Activated T-cell treated with anti-CD3 and anti-CD28 coated beads, Interleukin-2, amount 50 U/mL, for 48 hours (primary cell): ENCODE measurements around the gene ZC3H12D.
"Not testable (repeated sequence)": the region's sequence is repeated elsewhere in the genome, so short reads cannot be mapped to it uniquely, and the experiment has no call there.

Experiments
- DNase-seq, 2 experiments: peaks; one replicate each; pipeline ENCODE4 v3.0.0-alpha.2; 2020

The ZC3H12D gene

DNA sequence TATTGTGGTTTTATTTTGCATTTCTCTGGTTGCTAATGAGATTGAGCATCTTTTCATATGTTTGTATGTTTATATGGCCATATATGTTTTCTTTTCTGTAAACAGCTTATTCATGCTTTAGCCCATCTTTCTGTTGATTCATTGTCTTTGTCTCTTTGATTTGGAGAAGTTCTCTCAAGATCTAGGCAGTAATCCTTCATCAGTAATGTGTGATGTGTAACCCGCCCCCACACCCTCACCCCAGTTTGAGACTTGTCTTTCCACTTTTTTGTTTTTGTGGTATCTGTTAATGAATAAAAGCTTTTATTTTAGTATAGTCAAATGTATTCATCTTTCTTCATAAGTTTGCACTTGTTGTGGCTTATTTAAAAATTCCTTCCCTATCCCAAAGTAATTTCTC, 26.0 kb downstream of the ZC3H12D start:
- DNase-seq: no peak

DNA sequence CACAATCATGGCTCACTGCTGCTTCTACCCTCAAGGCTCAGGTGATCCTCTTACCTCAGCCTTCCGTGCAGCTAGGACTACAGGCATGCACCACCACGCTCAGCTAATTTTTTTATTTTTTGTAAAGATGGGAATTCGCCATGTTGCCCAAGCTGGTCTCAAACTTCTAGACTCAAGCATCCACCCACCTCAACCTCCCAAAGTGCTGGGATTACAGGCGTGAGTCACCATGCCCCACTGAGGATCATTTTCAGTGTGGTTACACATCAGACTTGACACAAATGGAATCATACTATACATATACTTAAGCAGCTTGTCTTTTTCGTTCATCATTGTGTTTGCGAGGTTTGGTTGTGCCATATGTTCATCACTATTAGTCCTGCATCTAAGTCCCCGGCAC, 26.6 kb downstream of the ZC3H12D start:
- no peak for DNase-seq

GRCh38 chr6:149457316-149457884, 27.4 kb downstream of the ZC3H12D start:
- no peak for DNase-seq

- DNase-seq: no peak
Measured at GRCh38 chr6:149456311-149457021, 28.3 kb downstream of the ZC3H12D start.

- no peak for DNase-seq
Measured at GRCh38 chr6:149455031-149455732, 29.6 kb downstream of the ZC3H12D start.

- DNase-seq: no peak
Measured at GRCh38 chr6:149454346-149454848, 30.4 kb downstream of the ZC3H12D start.

DNA sequence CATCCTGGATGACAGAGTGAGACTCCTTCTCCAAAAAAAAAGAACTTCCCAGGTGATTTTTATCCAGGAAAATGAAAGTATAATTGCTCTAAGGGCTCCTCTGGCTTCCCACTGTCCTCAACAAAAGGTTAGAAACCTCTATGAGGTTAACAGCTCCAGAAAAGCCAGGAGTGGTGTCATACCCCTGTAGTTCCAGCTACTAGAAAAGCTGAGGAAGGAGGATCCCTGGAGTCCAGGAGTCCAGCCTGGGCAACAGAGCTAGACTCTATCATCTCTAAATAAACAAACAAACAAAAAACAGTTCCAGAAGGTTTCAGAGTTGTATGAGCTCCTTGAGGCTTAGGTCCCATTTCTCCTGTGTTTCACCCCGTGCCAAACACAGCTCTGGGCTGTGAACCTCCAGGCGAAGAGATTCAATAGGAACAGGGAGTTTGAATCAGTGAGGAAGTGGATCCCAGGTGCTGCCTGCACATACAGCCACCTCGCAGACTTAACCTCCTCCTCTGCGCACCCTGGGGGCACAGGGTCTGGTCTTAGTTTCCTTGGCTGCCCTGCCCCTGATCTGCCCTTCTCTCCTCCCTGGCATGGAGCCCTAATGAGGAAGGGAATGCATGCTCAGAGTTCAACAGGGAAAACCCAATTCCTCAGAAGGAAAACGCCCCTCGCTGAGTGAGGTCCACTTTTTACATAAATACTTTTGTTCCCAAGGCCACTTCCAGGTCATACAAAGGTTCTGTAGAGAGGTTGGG, 31.0 kb downstream of the ZC3H12D start:
- no peak for DNase-seq

GRCh38 chr6:149452037-149452939, 32.5 kb downstream of the ZC3H12D start:
- no peak for DNase-seq

DNA sequence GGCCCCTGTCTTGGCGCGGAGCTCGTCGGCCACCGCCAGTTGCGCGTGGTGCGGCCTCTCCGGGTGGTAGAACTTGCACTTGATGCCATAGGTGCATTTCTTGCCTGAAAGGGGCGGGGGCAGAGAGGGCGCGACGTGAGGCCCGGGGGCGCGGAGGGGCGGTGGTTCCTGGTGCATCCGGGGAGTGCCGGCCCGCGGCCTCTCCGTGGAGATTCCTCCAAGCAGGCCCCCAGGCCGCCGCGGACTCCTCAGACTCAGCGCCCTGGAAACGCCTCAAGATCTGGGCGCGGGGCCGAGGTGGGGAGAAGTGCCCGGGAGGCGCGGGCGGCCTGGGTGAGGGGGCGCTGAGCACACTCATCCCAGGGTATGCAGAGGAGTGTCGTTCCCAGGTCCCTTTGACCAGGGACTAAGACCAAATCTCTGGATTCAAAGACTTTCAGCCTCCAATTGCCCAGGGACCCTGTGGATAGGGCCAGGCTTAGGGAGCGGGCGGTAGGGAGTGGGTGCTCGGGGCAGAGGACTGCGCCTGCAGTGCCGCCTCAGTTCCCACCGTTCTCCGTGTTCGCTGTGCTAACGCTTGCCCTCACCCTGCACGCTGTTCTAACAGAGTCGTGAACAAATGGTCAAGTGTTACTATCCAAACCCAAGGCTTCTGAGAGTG, 33.3 kb downstream of the ZC3H12D start:
- DNase-seq: peak; percentile 39 to 49

GRCh38 chr6:149450679-149451375, 34.0 kb downstream of the ZC3H12D start:
- no peak for DNase-seq

DNA sequence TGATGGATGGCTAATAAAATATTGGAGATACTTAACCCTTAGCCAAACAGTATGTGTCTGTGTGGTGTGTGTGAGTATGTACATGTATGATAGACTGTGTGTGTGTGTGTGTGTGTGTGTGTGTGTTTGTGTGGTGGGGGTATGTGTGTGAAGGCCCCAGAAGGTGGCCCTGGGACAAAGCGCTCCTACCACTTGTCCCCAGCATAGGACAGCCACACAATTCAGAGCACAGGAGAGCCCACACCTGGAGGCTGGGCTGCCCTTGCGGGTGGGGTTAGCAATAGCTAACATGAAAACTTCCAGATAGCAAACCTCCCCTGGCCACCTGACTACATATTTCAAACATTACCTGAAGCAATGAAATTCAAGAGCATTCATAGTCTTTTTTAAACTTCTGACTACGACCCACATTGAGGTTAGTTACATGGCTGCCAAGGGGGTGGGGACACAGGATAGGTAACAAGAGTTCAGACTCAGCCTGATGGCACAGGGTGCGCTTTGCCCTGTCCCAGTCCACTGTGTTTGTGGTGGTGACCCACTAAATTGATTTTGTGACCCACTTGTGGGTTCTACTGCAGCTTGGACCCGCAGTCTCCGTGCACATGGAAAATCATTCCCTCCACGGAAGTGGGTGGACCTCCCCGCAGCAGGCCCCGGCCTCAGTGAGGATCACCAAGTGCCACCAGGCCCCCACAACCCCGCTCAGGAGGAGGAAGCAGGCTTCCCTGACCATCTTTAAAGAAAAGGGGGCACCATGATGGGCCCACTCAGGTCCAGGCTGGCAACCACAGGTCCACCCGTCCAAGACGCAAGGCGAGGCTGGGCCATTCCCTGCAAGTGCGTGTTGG, 34.8 kb downstream of the ZC3H12D start:
- DNase-seq: no peak

DNA sequence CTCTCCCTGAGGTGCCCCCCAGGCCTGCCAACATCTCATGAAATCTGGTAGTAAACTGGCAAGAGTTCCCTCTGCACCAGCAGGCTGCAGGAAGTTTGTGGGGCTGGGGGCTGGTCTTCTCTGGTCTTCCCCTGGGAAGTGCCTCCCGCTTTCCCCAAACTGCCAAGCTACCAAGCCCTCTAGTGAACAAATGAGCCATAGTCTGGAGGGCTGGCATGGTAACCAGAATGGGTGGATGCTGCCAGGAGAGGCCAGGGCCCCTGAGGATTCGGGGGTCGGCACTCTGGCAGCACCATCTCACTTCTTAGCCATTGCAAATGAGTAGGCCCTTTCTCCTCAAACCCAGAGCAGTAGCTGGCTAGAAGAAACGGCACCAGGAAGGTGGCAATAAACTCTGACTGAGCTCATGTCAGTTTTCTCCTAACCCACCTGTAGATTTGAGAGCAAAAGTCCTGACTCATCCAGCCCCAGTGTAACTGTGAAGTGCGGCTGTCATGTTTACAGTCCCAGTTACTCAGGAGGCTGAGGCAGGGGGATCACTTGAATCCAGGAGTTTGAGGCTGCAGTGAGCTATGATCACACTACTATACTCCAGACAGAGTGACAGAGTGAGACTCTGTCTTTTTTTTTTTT, 35.9 kb downstream of the ZC3H12D start:
- DNase-seq: no peak

GRCh38 chr6:149446791-149447376, 37.9 kb downstream of the ZC3H12D start:
- peak in 1 of 2 experiments; percentile 35 for DNase-seq

- no peak for DNase-seq
Measured at GRCh38 chr6:149445573-149445972, 39.2 kb downstream of the ZC3H12D start.

GRCh38 chr6:149445095-149445466, 39.7 kb downstream of the ZC3H12D start:
- DNase-seq: peak; percentile 39 to 52

DNA sequence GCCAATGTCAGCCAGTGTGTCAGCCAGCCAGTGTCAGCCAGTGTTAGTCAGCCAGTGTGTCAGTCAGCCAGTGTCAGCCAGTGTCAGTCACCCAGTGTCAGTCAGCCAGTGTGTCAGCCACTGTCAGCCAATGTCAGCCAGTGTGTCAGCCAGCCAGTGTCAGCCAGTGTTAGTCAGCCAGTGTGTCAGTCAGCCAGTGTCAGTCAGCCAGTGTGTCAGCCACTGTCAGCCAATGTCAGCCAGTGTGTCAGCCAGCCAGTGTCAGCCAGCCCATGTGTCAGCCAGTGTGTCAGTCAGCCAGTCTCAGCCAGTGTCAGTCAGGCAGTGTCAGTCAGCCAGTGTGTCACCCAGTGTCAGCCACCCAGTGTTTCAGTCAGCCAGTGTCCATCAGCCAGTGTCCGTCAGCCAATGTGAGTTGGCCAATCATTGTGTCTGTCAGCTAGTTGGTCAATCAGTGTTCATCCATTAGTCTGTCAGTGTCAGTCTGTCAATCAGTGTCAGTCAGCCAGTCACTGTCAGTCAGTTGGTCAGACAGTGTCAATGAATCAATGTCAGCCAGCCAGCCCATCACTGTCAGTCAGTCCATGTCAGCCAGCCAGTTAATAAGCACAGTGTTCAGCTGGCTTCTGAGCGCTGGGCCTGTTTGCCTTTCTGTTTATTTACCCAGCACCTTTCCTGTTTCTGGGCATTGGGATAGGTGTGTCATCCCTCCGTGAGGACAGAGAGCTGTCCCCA, 40.3 kb downstream of the ZC3H12D start:
- DNase-seq: not testable (repeated sequence)

DNA sequence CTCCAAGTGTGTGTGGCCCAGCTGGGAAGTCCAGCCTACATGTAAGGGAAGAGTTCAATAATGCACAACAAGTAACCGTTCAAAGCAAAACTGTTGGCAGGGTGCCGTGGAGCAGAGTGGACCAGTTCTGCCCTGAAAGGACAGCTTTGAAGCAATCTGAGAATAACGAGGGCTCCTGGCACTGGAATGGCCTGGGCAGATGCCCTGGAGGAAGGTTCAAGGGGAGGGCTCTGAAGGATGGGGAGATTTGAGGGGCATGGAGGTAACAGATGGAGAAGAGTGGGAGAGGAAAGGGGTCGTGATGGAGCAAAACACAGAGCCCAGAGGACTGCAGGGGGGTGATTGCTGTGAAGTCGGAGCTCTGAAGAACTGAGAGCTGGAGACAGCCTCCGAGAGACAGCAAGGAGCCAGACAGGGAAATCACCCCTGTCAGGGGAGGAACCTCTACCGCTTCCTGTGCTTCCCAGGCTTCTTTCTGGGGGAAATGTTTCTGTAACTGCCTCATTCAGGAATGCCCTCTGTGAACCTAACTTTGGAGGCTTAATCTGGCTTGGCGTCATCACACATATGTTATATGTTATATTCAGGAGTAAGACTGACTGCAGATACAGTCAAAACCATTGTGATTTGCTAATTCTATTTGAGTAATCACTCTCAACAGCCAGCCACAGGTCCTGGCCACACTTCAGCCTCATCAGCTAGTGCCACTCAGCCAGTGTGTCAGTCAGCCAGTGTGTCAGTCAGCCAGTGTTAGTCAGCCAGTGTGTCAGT, 41.2 kb downstream of the ZC3H12D start:
- no peak for DNase-seq

DNA sequence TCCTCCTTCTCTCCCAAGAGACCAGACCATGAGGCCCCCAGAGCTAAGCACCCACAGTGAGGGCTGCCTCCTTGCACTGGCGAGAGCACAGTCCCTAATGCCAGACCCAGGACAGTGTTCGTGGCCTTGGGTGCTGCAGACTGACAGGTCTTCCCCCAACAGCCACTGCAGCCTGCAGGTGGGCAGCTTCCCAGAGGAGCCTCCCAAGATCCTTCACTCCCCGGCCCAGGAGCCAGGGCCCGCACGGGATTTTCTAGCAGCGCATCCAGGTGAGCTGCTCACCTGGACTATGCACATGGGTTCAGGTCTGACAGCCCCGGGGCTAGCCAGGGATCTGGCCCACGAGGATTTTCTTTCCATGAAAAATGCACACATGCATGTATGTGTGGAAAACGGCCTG, 43.1 kb downstream of the ZC3H12D start:
- no peak for DNase-seq
